Activated naive CD4-positive, alpha-beta T cell treated with anti-CD3 and anti-CD28 coated beads, Interleukin-2, amount 50 U/mL, for 72 hours (primary cell): ENCODE data around the gene MGAT5. TPM values are rescaled to one million over a fixed set of nuclear protein-coding genes. Genes with fewer than 3 reads are reported as not detected.

Experiments used
- ATAC-seq, 2 donors: fragments of 150-1000 bp; cut with Tn5 transposase; 2 replicates each; pipeline ENCODE4 v1.10.0; 2021; ENCODE audit warnings: mild to moderate bottlenecking in 2 of 2, moderate library complexity in 2 of 2
- DNase-seq, 2 donors: peaks; one replicate each; pipeline ENCODE4 v3.0.0; 2021 to 2022; ENCODE audit warnings: low spot score in 2 of 2
- H3K27ac Mint-ChIP-seq, 2 donors: one replicate each; pipeline ENCODE4 v1.8.0; 2022; ENCODE audit warnings: mild to moderate bottlenecking in 2 of 2, mixed read lengths in 2 of 2
- H3K36me3 Mint-ChIP-seq, 2 donors: one replicate each; pipeline ENCODE4 v1.8.0; 2022; ENCODE audit warnings: mixed read lengths in 2 of 2
- H3K9me3 Mint-ChIP-seq, 2 donors: one replicate each; pipeline ENCODE4 v1.8.0; 2022; ENCODE audit warnings: mixed read lengths in 2 of 2
- total RNA-seq, 2 donors: library from RNA; stranded (reverse); gene quantifications; one replicate each; pipeline ENCODE4 v1.2.3, GENCODE V29; 2022

Gene MGAT5
- total RNA-seq, 2 donors from 2014 or later: 11.8 to 13.2 TPM

DNA sequence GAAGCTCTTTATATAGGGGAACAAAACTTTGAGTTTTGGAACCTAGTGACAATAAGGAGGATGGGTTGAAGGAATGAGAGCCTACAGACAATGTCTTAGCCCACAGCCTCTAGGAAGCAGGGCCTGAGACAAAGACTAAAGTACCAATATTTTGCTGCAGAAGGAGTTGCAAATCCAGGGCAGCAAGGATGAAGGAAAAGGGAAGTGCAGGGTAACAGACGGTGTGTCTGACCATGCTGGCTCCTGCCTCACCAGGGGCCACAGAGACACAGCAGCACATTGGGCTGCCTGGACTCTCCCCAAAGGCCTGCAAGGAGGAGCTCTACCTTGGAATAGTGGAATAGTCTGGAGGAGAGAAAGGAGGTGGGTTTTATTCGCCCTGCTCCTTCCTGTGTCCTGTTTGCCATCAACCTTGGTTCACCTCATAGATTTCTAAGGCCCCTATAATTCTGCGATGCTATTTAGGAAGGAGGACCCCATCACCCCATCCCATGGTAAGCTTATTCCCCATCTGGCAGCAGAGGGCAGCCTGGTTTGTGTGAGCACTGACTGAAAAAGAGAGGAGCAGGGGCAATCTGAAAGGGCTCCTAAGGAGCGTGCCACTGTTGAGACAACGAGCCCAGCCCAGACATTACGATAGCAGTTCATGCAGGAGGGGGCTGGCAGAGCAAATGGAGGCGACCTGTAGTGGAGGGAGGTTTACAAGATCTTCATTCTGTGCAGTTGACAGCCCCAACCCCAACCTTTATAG lies 143.4 kb downstream of the MGAT5 start:
- no peak for ATAC-seq
- H3K27ac Mint-ChIP-seq: no peak overlapping the region
- DNase-seq: no peak
- H3K36me3 Mint-ChIP-seq: peaks cover 0 to under 1% of the 10 kb centered on the region in 2 donors
- no peaks in the 10 kb centered on the region for H3K9me3 Mint-ChIP-seq

GRCh38 chr2:134398300-134398699 lies 144.4 kb downstream of the MGAT5 start:
- ATAC-seq: no peak

DNA sequence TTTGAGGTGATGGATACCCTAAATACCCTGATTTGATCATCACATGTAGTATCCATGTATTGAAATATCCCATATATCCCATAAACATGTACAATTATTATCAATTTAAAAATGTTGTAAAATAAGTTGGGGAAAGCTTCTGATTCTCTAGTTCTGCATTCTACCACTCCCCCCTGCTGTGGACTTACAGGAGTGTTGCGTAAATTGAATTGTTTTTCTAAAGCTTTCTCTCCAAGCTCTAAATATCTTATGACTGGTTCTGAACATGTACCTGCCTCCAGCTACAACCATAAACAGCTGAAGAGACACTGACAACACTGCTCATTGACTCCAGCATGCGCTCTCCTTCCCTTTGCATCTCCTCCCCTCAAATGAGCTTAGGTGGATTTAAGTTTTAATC lies 145.2 kb downstream of the MGAT5 start:
- Mint-ChIP-seq H3K27ac (no peak overlapping the region), H3K9me3 (no peaks in the 10 kb centered on the region), H3K36me3 (peaks cover 0 to 8% of the 10 kb centered on the region in 2 donors)
- DNase-seq (no peak), ATAC-seq (no peak)

More at GRCh38 chr2:134398300-134398699, 144.4 kb downstream of the MGAT5 start:
- Mint-ChIP-seq H3K27ac (peak overlapping the region in 1 of 2 donors; percentile 13), H3K36me3 (peaks cover 0 to 5% of the 10 kb centered on the region in 2 donors), H3K9me3 (no peaks in the 10 kb centered on the region)
- no peak for DNase-seq

DNA sequence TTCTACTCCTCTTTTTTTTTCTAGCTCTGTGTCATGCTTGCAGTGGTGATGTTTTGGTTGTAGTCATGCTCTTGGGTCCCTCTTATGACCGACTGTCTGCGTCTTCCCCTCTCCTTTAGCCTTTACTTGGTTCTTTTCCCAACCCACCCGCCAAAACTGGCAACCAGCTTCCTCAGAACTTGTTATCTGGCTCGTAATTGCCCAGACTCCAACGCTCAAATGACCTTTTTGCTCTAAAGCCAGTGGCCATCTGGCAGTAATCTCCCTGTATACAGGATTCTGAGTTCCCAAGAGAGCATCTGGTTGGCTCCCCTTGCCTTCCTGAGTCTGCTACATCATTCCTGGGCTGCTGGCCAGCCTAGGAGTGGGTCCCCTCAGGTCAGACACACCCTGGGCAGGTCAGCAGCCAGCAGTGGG lies 147.2 kb downstream of the MGAT5 start:
- H3K27ac Mint-ChIP-seq: no peak overlapping the region
- no peaks in the 10 kb centered on the region for H3K9me3 Mint-ChIP-seq
- DNase-seq: no peak
- no peak for ATAC-seq
- H3K36me3 Mint-ChIP-seq: peaks cover 0 to 8% of the 10 kb centered on the region in 2 donors

DNA sequence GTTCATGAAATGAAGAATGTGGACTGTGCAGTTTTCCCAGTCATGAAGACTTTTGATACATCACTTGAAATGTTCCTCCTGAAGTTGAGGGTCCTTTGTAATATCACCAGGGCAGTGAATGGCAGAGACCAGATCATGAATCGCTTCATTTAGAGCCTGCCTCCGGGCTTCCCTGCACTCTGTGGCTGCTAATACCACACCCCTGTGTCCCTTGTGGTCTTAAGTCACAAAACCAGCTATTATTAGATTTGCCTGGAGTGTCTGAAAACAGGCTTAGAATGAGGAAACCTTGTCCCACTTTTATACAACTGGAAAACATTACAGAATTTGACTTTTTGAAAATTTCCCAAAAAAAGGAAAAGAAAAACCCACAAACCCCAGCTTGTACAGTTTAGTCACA lies 147.9 kb downstream of the MGAT5 start:
- no peaks in the 10 kb centered on the region for H3K9me3 Mint-ChIP-seq
- H3K36me3 Mint-ChIP-seq: peaks cover 0 to 8% of the 10 kb centered on the region in 2 donors
- ATAC-seq (no peak), DNase-seq (no peak)
- H3K27ac Mint-ChIP-seq: no peak overlapping the region

GRCh38 chr2:134402410-134402809 lies 148.5 kb downstream of the MGAT5 start:
- peaks cover 0 to 8% of the 10 kb centered on the region in 2 donors for H3K36me3 Mint-ChIP-seq

DNA sequence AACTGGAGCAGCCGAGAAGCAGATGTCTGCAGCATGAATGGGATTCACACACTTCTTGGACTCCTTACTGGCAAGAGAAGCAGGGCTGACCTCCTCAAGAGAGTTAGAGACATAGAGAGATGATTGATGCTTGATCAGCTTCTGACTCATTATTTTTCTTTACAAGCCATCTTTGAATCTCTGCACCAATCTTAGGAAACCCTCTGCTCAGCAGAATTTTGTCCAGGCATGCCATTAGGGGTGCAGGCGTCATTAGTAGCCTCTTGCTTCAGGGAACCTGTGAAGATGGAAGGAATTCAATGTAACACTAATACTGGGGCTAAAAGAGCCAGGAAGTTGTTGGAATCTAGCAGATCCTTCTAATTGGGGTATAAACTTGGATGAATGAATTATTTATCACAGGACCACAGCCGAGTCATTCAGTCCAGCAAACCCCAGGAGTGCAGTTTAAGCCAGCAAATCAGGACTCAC lies 151.8 kb downstream of the MGAT5 start:
- Mint-ChIP-seq H3K9me3 (no peaks in the 10 kb centered on the region), H3K27ac (no peak overlapping the region), H3K36me3 (peaks cover 0 to 8% of the 10 kb centered on the region in 2 donors)
- ATAC-seq: no peak
- DNase-seq: no peak

More at GRCh38 chr2:134402410-134402809, 148.5 kb downstream of the MGAT5 start:
- ATAC-seq: no peak
- DNase-seq: no peak
- Mint-ChIP-seq H3K27ac (no peak overlapping the region), H3K9me3 (no peaks in the 10 kb centered on the region)

- Mint-ChIP-seq H3K9me3 (no peaks in the 10 kb centered on the region), H3K27ac (no peak overlapping the region), H3K36me3 (peaks cover 0 to 8% of the 10 kb centered on the region in 2 donors)
- no peak for ATAC-seq
- DNase-seq: no peak
Observed at GRCh38 chr2:134406311-134406710, 152.4 kb downstream of the MGAT5 start.

DNA sequence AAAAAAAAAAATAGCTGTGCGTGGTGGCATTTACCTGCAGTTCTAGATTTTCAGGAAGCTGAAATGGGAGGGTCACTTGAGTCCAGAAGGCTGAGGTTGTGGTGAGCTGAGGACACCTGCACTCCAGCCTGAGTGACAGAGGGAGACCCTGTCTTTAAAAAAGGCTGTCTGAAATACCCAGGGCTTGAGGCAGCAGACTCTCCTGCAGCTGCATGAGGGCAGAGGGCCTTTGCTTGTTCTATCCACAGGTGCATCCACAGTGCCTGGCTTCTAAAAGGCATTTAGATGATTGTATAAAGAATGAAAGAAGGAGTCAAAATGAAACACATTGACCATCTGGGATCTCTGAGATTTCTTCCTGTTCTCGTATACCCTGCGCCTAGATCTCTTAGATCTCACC lies 152.9 kb downstream of the MGAT5 start:
- no peak for DNase-seq
- H3K36me3 Mint-ChIP-seq: peaks cover 0 to 8% of the 10 kb centered on the region in 2 donors
- H3K9me3 Mint-ChIP-seq: no peaks in the 10 kb centered on the region
- ATAC-seq: no peak
- no peak overlapping the region for H3K27ac Mint-ChIP-seq

DNA sequence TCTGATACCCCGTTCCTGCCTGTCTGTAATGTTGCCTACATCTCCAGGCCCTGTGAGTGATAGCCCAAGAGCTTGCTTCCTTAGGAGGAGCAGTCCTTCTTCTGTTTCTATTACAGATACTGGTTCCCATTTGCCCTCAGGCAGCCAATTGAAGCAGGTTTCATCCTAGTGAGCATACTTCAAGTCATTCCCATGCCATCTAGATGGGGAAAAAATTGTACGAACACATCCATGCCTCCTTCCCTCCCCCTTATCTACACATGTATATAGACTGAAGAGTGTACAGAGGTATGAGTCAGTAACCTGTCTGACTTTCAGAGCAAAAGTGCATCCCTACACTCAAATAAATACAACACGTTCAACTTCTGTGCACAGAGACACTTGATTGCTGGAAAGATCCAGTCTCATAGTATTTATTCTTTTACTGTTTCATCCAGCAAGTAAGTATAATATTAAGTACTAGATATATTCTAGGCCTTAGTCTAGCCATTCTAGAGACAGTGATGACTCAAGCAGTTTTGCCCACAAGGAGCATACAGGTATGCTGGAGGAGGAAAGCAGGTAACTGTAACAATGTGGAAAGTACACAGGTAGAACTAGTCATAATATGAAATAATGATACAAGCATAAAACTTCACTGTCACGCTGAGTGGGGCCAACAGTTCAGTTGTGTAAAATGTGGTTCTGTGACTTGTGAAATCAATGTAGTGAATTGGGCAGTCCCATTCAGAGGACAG lies 153.4 kb downstream of the MGAT5 start:
- H3K36me3 Mint-ChIP-seq: peaks cover 0 to 8% of the 10 kb centered on the region in 2 donors
- no peaks in the 10 kb centered on the region for H3K9me3 Mint-ChIP-seq
- H3K27ac Mint-ChIP-seq: no peak overlapping the region
- no peak for ATAC-seq
- no peak for DNase-seq

GRCh38 chr2:134408386-134408785 lies 154.5 kb downstream of the MGAT5 start:
- Mint-ChIP-seq H3K36me3 (peaks cover 0 to 2% of the 10 kb centered on the region in 2 donors), H3K27ac (no peak overlapping the region), H3K9me3 (no peaks in the 10 kb centered on the region)
- ATAC-seq: no peak
- DNase-seq: no peak

- ATAC-seq (no peak), DNase-seq (no peak)
- Mint-ChIP-seq H3K27ac (no peak overlapping the region), H3K9me3 (no peaks in the 10 kb centered on the region), H3K36me3 (no peaks in the 10 kb centered on the region)
Observed at GRCh38 chr2:134408791-134409190, 154.9 kb downstream of the MGAT5 start.

GRCh38 chr2:134410006-134410405 lies 156.1 kb downstream of the MGAT5 start:
- Mint-ChIP-seq H3K36me3 (no peaks in the 10 kb centered on the region), H3K9me3 (no peaks in the 10 kb centered on the region), H3K27ac (no peak overlapping the region)
- no peak for ATAC-seq
- no peak for DNase-seq

- DNase-seq (no peak), ATAC-seq (no peak)
- no peaks in the 10 kb centered on the region for H3K36me3 Mint-ChIP-seq
- H3K27ac Mint-ChIP-seq: no peak overlapping the region
- no peaks in the 10 kb centered on the region for H3K9me3 Mint-ChIP-seq
Observed at GRCh38 chr2:134410831-134411231, 157.0 kb downstream of the MGAT5 start.

DNA sequence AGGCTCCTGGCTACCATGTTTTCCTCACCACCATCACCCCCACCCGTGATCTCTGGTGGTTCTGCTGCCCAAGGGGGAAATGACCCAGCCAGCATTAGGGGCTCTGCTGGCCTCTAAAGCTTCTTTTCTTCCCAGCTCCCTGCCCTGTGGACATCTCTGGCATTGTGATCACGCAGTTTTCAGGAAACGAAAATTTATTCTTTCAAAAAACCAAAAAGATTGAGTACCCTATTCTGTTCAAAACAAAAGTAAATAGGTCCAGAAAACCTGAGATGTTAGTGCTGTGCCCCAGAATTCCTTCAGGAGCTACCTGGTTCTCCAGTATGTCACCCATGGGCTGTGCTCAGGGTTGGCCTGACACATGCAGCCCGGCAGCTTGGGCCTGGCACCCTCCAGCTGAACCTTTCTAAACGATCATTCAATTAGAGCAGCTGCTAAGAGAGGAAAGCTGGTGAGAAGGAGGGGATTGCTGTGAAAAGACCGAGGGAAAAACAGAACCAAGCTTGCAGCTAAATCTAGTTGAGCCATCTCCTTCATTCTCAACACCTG lies 157.5 kb downstream of the MGAT5 start:
- no peak for ATAC-seq
- Mint-ChIP-seq H3K27ac (peak overlapping the region in 1 of 2 donors; percentile 63), H3K36me3 (no peaks in the 10 kb centered on the region), H3K9me3 (no peaks in the 10 kb centered on the region)
- no peak for DNase-seq

DNA sequence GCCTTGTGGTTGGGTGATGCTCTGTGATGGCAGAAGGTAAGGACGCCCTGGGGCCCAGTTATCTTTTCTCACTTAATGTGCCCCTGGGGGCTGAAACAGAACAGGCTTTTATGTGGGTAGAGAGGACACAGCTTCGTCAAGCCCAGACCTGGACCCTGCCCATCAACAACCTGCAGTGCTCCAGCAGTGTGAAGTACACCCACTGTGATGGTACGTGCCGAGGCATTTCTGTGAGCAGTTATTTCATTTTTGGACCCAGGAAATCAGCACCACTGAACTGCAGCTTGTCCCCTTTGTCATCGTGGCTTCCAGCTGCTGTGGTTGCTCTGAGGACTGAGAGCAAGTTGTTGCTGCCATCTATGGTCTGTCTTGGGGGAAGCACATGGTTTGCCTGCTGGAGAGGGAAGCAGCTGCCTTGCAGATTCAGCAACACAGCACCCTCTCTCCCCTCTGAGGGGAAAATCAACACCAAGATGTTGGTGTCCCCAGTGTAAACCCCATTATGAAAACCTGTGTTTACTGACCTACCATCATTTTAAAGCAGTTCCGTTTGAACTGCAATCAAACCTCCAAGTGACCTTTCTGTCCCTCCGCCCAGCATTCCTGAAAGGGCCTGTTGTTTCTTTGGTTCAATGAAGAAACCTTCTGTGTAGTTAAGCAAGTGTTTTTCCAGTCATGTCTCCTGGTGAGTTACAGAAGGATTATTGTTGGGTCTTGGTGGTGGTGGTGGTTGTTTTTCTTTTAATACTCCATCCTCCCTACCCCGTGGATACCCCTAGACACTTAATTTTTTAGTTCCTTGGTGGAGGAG lies 158.2 kb downstream of the MGAT5 start:
- DNase-seq (peak; percentile 56 to 57), ATAC-seq (peak; percentile 92 to 95)
- Mint-ChIP-seq H3K27ac (peak overlapping the region in 1 of 2 donors; percentile 63), H3K9me3 (no peaks in the 10 kb centered on the region), H3K36me3 (no peaks in the 10 kb centered on the region)

- ATAC-seq (no peak), DNase-seq (no peak)
- Mint-ChIP-seq H3K9me3 (no peaks in the 10 kb centered on the region), H3K27ac (no peak overlapping the region), H3K36me3 (no peaks in the 10 kb centered on the region)
Observed at GRCh38 chr2:134412639-134412999, 158.7 kb downstream of the MGAT5 start.
